H1 (cell line): Measurements from ENCODE around the gene PRRX1. TPM values are rescaled to one million over a fixed set of nuclear protein-coding genes. Genes with fewer than 3 reads are reported as not detected.

ENCODE experiments used
- CTCF ChIA-PET: fragments of 300-600 bp; sonication (Branson Sonifier 250); formaldehyde crosslinking; loops from one replicate; lab custom pipeline; 2021; ENCODE audit not compliant: partially characterized antibody; lab: Charles Lee
- POLR2A ChIA-PET: fragments of 300-600 bp; sonication (Branson Sonifier 250); formaldehyde crosslinking; loops from one replicate; lab custom pipeline; 2021; ENCODE audit warnings: inconsistent platforms; ENCODE audit not compliant: partially characterized antibody; lab: Charles Lee
- DNase-seq, 2 experiments: peaks; one replicate each; pipeline versions ENCODE4 v3.0.0 to v3.0.0-alpha.2; 2010 to 2022; ENCODE audit warnings: low spot score in 2 of 2, low read depth in 1 of 2, mixed read lengths in 1 of 2
- FAIRE-seq: peaks from 2 replicates; lab custom pipeline; 2011; peaks lifted over from hg19 to GRCh38; lab: Jason Lieb, UNC
- H2AFZ ChIP-seq: 2 replicates; pipeline ENCODE4 v1.8.1; 2012; ENCODE audit warnings: low read length, inconsistent platforms
- H2AK5ac ChIP-seq: 2 replicates; pipeline ENCODE4 v1.6.1; 2013; ENCODE audit warnings: low read depth, low read length
- H2BK120ac ChIP-seq: replicated peaks from 2 replicates; pipeline ENCODE3; 2013; ENCODE audit warnings: low read depth, low read length, inconsistent platforms
- H2BK12ac ChIP-seq: 2 replicates; pipeline ENCODE4 v1.6.1; 2013; ENCODE audit warnings: low read depth, low read length
- H2BK15ac ChIP-seq: 2 replicates; pipeline ENCODE4 v1.6.1; 2013; ENCODE audit warnings: low read length
- H2BK20ac ChIP-seq: 2 replicates; pipeline ENCODE4 v1.6.1; 2013; ENCODE audit warnings: low read length
- H2BK5ac ChIP-seq: 2 replicates; pipeline ENCODE4 v1.6.1; 2013; ENCODE audit warnings: low read depth, low read length
- H3K14ac ChIP-seq: 2 replicates; pipeline ENCODE4 v1.6.1; 2013; ENCODE audit warnings: inconsistent platforms; ENCODE audit not compliant: insufficient read length
- H3K18ac ChIP-seq: 2 replicates; pipeline ENCODE4 v1.6.1; 2013; ENCODE audit warnings: low read length; ENCODE audit errors: extremely low read depth
- H3K23ac ChIP-seq: 2 replicates; pipeline ENCODE4 v1.6.1; 2013; ENCODE audit warnings: inconsistent platforms; ENCODE audit not compliant: insufficient read length
- H3K23me2 ChIP-seq: 2 replicates; pipeline ENCODE4 v1.6.1; 2013; ENCODE audit warnings: low read depth, low read length
- H3K27ac ChIP-seq: 2 replicates; pipeline ENCODE4 v1.6.1; 2011; ENCODE audit warnings: low read depth, low read length, inconsistent platforms
- H3K27me3 ChIP-seq, 4 experiments: replicated peaks in 1 of 4; 1 replicate in 1 of 4; 2 replicates in 3 of 4; pipeline versions ENCODE4 v1.6.1 to v1.8.1; 2011 to 2013; ENCODE audit warnings: low read length in 3 of 4, mild to moderate bottlenecking in 3 of 4, inconsistent platforms in 2 of 4, mixed read lengths in 2 of 4, moderate library complexity in 1 of 4; ENCODE audit not compliant: control insufficient read depth in 3 of 4, insufficient read depth in 3 of 4; ENCODE audit errors: extremely low read depth in 1 of 4
- H3K36me3 ChIP-seq, 4 experiments: 2 replicates each; pipeline versions ENCODE4 v1.6.1 to v1.8.1; 2011 to 2013; ENCODE audit warnings: mild to moderate bottlenecking in 4 of 4, low read length in 3 of 4, moderate library complexity in 2 of 4, control low read depth in 1 of 4, inconsistent platforms in 1 of 4; ENCODE audit not compliant: insufficient read depth in 4 of 4, control insufficient read depth in 2 of 4
- H3K4ac ChIP-seq: replicated peaks from 2 replicates; pipeline ENCODE3; 2013; ENCODE audit warnings: low read length, low read depth, mixed read lengths, inconsistent platforms; ENCODE audit not compliant: insufficient read length
- H3K4me1 ChIP-seq, 4 experiments: replicated peaks in 1 of 4; 1 replicate in 1 of 4; 2 replicates in 3 of 4; pipeline versions ENCODE4 v1.6.1 to v1.8.1; 2011 to 2013; ENCODE audit warnings: low read length in 3 of 4, inconsistent platforms in 2 of 4, mixed read lengths in 1 of 4; ENCODE audit not compliant: insufficient read depth in 4 of 4, control insufficient read depth in 3 of 4
- H3K4me2 ChIP-seq, 2 experiments: 2 replicates each; pipeline versions ENCODE4 v1.6.1 to v1.8.1; 2011 to 2013; ENCODE audit warnings: low read depth in 2 of 2, low read length in 2 of 2, control low read depth in 1 of 2, inconsistent platforms in 1 of 2, mild to moderate bottlenecking in 1 of 2; ENCODE audit not compliant: insufficient read depth in 1 of 2
- H3K4me3 ChIP-seq, 4 experiments: fragments of 200-600, 300-600 bp in 1 of 4; sonication (generic), shearing (Covaris generic), sonication (Bioruptor Twin) in 1 of 4; 2 replicates each; pipeline versions ENCODE4 v1.5.1 to v1.8.1; 2011 to 2016; ENCODE audit warnings: low read length in 4 of 4, low read depth in 3 of 4, control low read depth in 2 of 4, inconsistent platforms in 2 of 4, mild to moderate bottlenecking in 2 of 4, mixed read lengths in 1 of 4, moderate library complexity in 1 of 4; ENCODE audit not compliant: insufficient read depth in 2 of 4; ENCODE audit errors: extremely low read depth in 1 of 4
- H3K56ac ChIP-seq: replicated peaks from 2 replicates; pipeline ENCODE3; 2013; ENCODE audit warnings: low read depth, mild to moderate bottlenecking, mixed read lengths, low read length, inconsistent platforms; ENCODE audit not compliant: insufficient read length
- H3K79me1 ChIP-seq: 2 replicates; pipeline ENCODE4 v1.6.1; 2013; ENCODE audit warnings: low read depth, low read length, control low read depth
- H3K79me2 ChIP-seq, 2 experiments: 2 replicates each; pipeline versions ENCODE4 v1.6.1 to v1.8.1; 2012 to 2013; ENCODE audit warnings: low read length in 2 of 2, mild to moderate bottlenecking in 2 of 2, inconsistent platforms in 1 of 2; ENCODE audit not compliant: insufficient read depth in 2 of 2, control insufficient read depth in 1 of 2
- H3K9ac ChIP-seq, 4 experiments: replicated peaks in 1 of 4; 1 replicate in 1 of 4; 2 replicates in 3 of 4; pipeline versions ENCODE4 v1.6.1 to v1.8.1; 2011 to 2013; ENCODE audit warnings: low read depth in 3 of 4, low read length in 3 of 4, control low read depth in 2 of 4, mild to moderate bottlenecking in 2 of 4, moderate library complexity in 2 of 4, inconsistent platforms in 1 of 4; ENCODE audit errors: extremely low read depth in 1 of 4
- H3K9me3 ChIP-seq, 2 experiments: 2 replicates each; pipeline versions ENCODE4 v1.6.1 to v1.8.1; 2012 to 2013; ENCODE audit warnings: mild to moderate bottlenecking in 2 of 2, moderate library complexity in 2 of 2, control low read depth in 1 of 2, inconsistent platforms in 1 of 2, low read depth in 1 of 2, low read length in 1 of 2, mixed read lengths in 1 of 2; ENCODE audit not compliant: insufficient read depth in 2 of 2
- H4K20me1 ChIP-seq, 2 experiments: replicated peaks in 1 of 2; 2 replicates each; pipeline versions ENCODE3 to v1.8.1; 2011 to 2013; ENCODE audit warnings: inconsistent platforms in 2 of 2, low read length in 2 of 2, mild to moderate bottlenecking in 1 of 2; ENCODE audit not compliant: insufficient read depth in 2 of 2, control insufficient read depth in 1 of 2
- H4K5ac ChIP-seq: 2 replicates; pipeline ENCODE4 v1.6.1; 2013; ENCODE audit warnings: low read length, low read depth, mixed read lengths, inconsistent platforms; ENCODE audit not compliant: insufficient read length
- H4K8ac ChIP-seq: 2 replicates; pipeline ENCODE4 v1.8.0; 2013; ENCODE audit warnings: mild to moderate bottlenecking, moderate library complexity, low read length, inconsistent platforms; ENCODE audit not compliant: insufficient read depth; ENCODE audit errors: extremely low read depth
- H4K91ac ChIP-seq: replicated peaks from 2 replicates; pipeline ENCODE3; 2013; ENCODE audit warnings: low read length, mixed read lengths, inconsistent platforms; ENCODE audit not compliant: insufficient read length
- ATF2 ChIP-seq: IDR thresholded peaks from 2 replicates; pipeline ENCODE4 v1.6.1; 2012; ENCODE audit warnings: low read length, inconsistent platforms
- FOSL1 ChIP-seq: IDR thresholded peaks from 2 replicates; pipeline ENCODE4 v1.6.1; 2011; ENCODE audit warnings: mild to moderate bottlenecking, low read depth, low read length, moderate library complexity; ENCODE audit not compliant: insufficient read depth
- RBBP5 ChIP-seq: IDR thresholded peaks from 2 replicates; pipeline ENCODE4 v1.7.1; 2012; ENCODE audit warnings: low read depth, mild to moderate bottlenecking, inconsistent platforms, low read length, moderate library complexity, borderline replicate concordance
- SIN3A ChIP-seq, 2 experiments: IDR thresholded peaks in 1 of 2; conservative IDR thresholded peaks in 1 of 2; 2 replicates each; pipeline ENCODE4 v1.6.1; 2011 to 2012; ENCODE audit warnings: low read length in 2 of 2, improper control_type of control experiment in 1 of 2, low read depth in 1 of 2, mild to moderate bottlenecking in 1 of 2
- TBP ChIP-seq: IDR thresholded peaks from 2 replicates; pipeline ENCODE4 v1.6.1; 2011; ENCODE audit warnings: low read depth, low read length, improper control_type of control experiment
- WGBS, 2 experiments: shearing (Covaris generic) in 1 of 2; methylation state at CpG; one replicate each; pipeline versions ENCODE4 v1.1.6 to v1.1.7; 2013 to 2015; ENCODE audit warnings: low lambda C conversion rate in 2 of 2, mixed read lengths in 2 of 2, inconsistent platforms in 1 of 2, low coverage in 1 of 2, missing lambda C conversion rate in 1 of 2; ENCODE audit not compliant: insufficient replicate concordance in 2 of 2, insufficient coverage in 1 of 2, insufficient read length in 1 of 2; ENCODE audit errors: extremely low coverage in 1 of 2, missing lambda C conversion rate in 1 of 2; 5-methylcytosine and 5-hydroxymethylcytosine counted together
- polyA plus RNA-seq, 7 experiments: library from polyadenylated mRNA; depleted of rRNA in 3 of 7; stranded (reverse) in 5 of 7; unstranded in 2 of 7; fragments of >200 nt in 5 of 7; fragments of 200-250 nt in 2 of 7; gene quantifications; 1 replicate in 5 of 7; 2 replicates in 1 of 7; 4 replicates in 1 of 7; pipeline versions ENCODE4 v1.2.1 to v1.2.3, GENCODE V29; 2011 to 2013; ENCODE audit warnings: missing spikeins in 2 of 7, mixed read lengths in 2 of 7
- total RNA-seq: library from RNA; stranded (reverse); fragmentation: NEBNext Ultra II Directional; extraction: Animal tissue kit (Norgen Biotek cat#: 25700); gene quantifications from 2 replicates; pipeline ENCODE4 v1.2.1, GENCODE V29; 2021

The PRRX1 gene
- total and polyA plus RNA-seq, 2 of the 8 experiments (the other 6 are each of a cell fraction or from before 2014, with no cell fraction given): not detected

- H3K36me3 ChIP-seq: no peaks in the 10 kb centered on the region
- H2BK120ac ChIP-seq: no peak overlapping the region
- H3K4me1 ChIP-seq: no peaks in the 10 kb centered on the region
- DNase-seq (no peak), FAIRE-seq (no peak)
- no peak overlapping the region for H4K8ac ChIP-seq
- H2AK5ac ChIP-seq: no peak overlapping the region
- no peak overlapping the region for H3K4me2 ChIP-seq
- no peak overlapping the region for H2BK12ac ChIP-seq
- H3K9ac ChIP-seq: no peak overlapping the region
- no peak overlapping the region for H3K4me3 ChIP-seq
- H4K91ac ChIP-seq: no peak overlapping the region
- no peak overlapping the region for H3K56ac ChIP-seq
- no peak overlapping the region for H2BK20ac ChIP-seq
- H3K4ac ChIP-seq: no peak overlapping the region
- H3K23me2 ChIP-seq: no peaks in the 10 kb centered on the region
- no peaks in the 10 kb centered on the region for H3K79me1 ChIP-seq
- H4K20me1 ChIP-seq: no peaks in the 10 kb centered on the region
- TF ChIP-seq SIN3A (conservative IDR thresholded peaks at IDR 0.05 in 1 of 2, IDR thresholded peaks at IDR 0.05 in 1 of 2; ENCODE audit: low read depth in 1 of 2, low read length in 2 of 2) (no peak), RBBP5 (no peak), TBP (no peak), FOSL1 (no peak), ATF2 (no peak)
- TF ChIP-seq, all 59 proteins: peak for 0
- no peak overlapping the region for H2BK5ac ChIP-seq
- no peak overlapping the region for H2AFZ ChIP-seq
- no peak overlapping the region for H2BK15ac ChIP-seq
- no peak overlapping the region for H3K18ac ChIP-seq
- no peaks in the 10 kb centered on the region for H3K9me3 ChIP-seq
- H4K5ac ChIP-seq: no peak overlapping the region
- H3K27me3 ChIP-seq: no peaks in the 10 kb centered on the region
- no peak overlapping the region for H3K23ac ChIP-seq
- no peak overlapping the region for H3K27ac ChIP-seq
- 94% methylated on average over 2 of the region's 2 CpGs; no CpG with 5 or more reads in 1 of the 2 experiments for WGBS, 2 experiments
- no peaks in the 10 kb centered on the region for H3K79me2 ChIP-seq
- ChIA-PET CTCF (interaction anchor here (2.2 kb wide), 1 partner anchor 32 kb away, joined by 5 read pairs; no protein-coding TSS in a partner anchor), POLR2A (no interaction called here)
- no peak overlapping the region for H3K14ac ChIP-seq
These were observed 56.7 kb downstream of the PRRX1 start for GRCh38 chr1:170720661-170721060.
